ENCODE measurements around the gene FASTKD3.

The FASTKD3 gene

GRCh38 chr5:7857926-7858632, 10.8 kb downstream of the FASTKD3 start:
- TF ChIP-seq, protein P1, sequence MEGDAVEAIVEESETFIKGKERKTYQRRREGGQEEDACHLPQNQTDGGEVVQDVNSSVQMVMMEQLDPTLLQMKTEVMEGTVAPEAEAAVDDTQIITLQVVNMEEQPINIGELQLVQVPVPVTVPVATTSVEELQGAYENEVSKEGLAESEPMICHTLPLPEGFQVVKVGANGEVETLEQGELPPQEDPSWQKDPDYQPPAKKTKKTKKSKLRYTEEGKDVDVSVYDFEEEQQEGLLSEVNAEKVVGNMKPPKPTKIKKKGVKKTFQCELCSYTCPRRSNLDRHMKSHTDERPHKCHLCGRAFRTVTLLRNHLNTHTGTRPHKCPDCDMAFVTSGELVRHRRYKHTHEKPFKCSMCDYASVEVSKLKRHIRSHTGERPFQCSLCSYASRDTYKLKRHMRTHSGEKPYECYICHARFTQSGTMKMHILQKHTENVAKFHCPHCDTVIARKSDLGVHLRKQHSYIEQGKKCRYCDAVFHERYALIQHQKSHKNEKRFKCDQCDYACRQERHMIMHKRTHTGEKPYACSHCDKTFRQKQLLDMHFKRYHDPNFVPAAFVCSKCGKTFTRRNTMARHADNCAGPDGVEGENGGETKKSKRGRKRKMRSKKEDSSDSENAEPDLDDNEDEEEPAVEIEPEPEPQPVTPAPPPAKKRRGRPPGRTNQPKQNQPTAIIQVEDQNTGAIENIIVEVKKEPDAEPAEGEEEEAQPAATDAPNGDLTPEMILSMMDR (IDR thresholded peaks at IDR 0.05; ENCODE audit: insufficient read depth, low read length, poor library complexity, severe bottlenecking): no peak
- no peak for DNase-seq (ENCODE audit: extremely low read depth, insufficient read length)
- Histone ChIP-seq H3K36me3 (ENCODE audit: control insufficient read depth, insufficient read depth, low read length) (peaks cover 5% of the 10 kb centered on the region), H3K4me3 (replicated peaks; ENCODE audit: low read depth, low read length) (no peak overlapping the region), H3K27me3 (replicated peaks; ENCODE audit: control insufficient read depth, insufficient read depth, low read length) (no peaks in the 10 kb centered on the region)

- H3K27me3 ChIP-seq (replicated peaks; ENCODE audit: control insufficient read depth, insufficient read depth, low read length): no peaks in the 10 kb centered on the region
- no peak for DNase-seq (ENCODE audit: extremely low read depth, insufficient read length)
- peaks cover 5% of the 10 kb centered on the region for H3K36me3 ChIP-seq (ENCODE audit: control insufficient read depth, insufficient read depth, low read length)
- H3K4me3 ChIP-seq (replicated peaks; ENCODE audit: low read depth, low read length): no peak overlapping the region
- TF ChIP-seq, protein P1 (IDR thresholded peaks at IDR 0.05; ENCODE audit: insufficient read depth, low read length, poor library complexity, severe bottlenecking): no peak
These were observed 11.5 kb downstream of the FASTKD3 start for GRCh38 chr5:7857361-7857760.

GRCh38 chr5:7856855-7857254, 12.0 kb downstream of the FASTKD3 start:
- no peak overlapping the region for H3K4me3 ChIP-seq (replicated peaks; ENCODE audit: low read depth, low read length)
- DNase-seq (ENCODE audit: extremely low read depth, insufficient read length): no peak
- no peaks in the 10 kb centered on the region for H3K27me3 ChIP-seq (replicated peaks; ENCODE audit: control insufficient read depth, insufficient read depth, low read length)
- H3K36me3 ChIP-seq (ENCODE audit: control insufficient read depth, insufficient read depth, low read length): peaks cover 3% of the 10 kb centered on the region
- TF ChIP-seq, protein P1 (IDR thresholded peaks at IDR 0.05; ENCODE audit: insufficient read depth, low read length, poor library complexity, severe bottlenecking): peak; percentile 52

GRCh38 chr5:7855611-7856010, 13.2 kb downstream of the FASTKD3 start:
- Histone ChIP-seq H3K27me3 (replicated peaks; ENCODE audit: control insufficient read depth, insufficient read depth, low read length) (no peaks in the 10 kb centered on the region), H3K36me3 (ENCODE audit: control insufficient read depth, insufficient read depth, low read length) (peaks cover 1% of the 10 kb centered on the region; the same call in 1 of the 2 replicates), H3K4me3 (replicated peaks; ENCODE audit: low read depth, low read length) (no peak overlapping the region)
- no peak for DNase-seq (ENCODE audit: extremely low read depth, insufficient read length)
- TF ChIP-seq, protein P1 (IDR thresholded peaks at IDR 0.05; ENCODE audit: insufficient read depth, low read length, poor library complexity, severe bottlenecking): no peak

GRCh38 chr5:7852988-7853387, 15.8 kb downstream of the FASTKD3 start:
- no peak for DNase-seq (ENCODE audit: extremely low read depth, insufficient read length)
- TF ChIP-seq, protein P1 (IDR thresholded peaks at IDR 0.05; ENCODE audit: insufficient read depth, low read length, poor library complexity, severe bottlenecking): no peak
- Histone ChIP-seq H3K27me3 (replicated peaks; ENCODE audit: control insufficient read depth, insufficient read depth, low read length) (peaks cover 1% of the 10 kb centered on the region; the same call in 1 of the 2 replicates), H3K4me3 (replicated peaks; ENCODE audit: low read depth, low read length) (no peak overlapping the region), H3K36me3 (ENCODE audit: control insufficient read depth, insufficient read depth, low read length) (no peaks in the 10 kb centered on the region)
